Effector memory CD4-positive, alpha-beta T cell (primary cell): ENCODE measurements around the gene NSG1.
"Not testable (repeated sequence)": the region's sequence is repeated elsewhere in the genome, so short reads cannot be mapped to it uniquely, and the experiment has no call there.

ENCODE experiments used
- DNase-seq, 3 donors: peaks; one replicate each; pipeline ENCODE4 v3.0.0-alpha.2; 2020
- H3K27ac ChIP-seq: 2 replicates; pipeline ENCODE4 v1.7.0; 2013; ENCODE audit warnings: mild to moderate bottlenecking, low read length, moderate library complexity; ENCODE audit not compliant: insufficient read depth, poor library complexity, severe bottlenecking
- H3K27me3 ChIP-seq: replicated peaks from 2 replicates; pipeline ENCODE4 v1.7.0; 2013; ENCODE audit warnings: mild to moderate bottlenecking, low read length; ENCODE audit not compliant: insufficient read depth, control insufficient read depth, poor library complexity, severe bottlenecking
- H3K36me3 ChIP-seq: 2 replicates; pipeline ENCODE4 v1.7.0; 2013; ENCODE audit warnings: mild to moderate bottlenecking, low read length, moderate library complexity; ENCODE audit not compliant: control insufficient read depth, insufficient read depth
- H3K4me1 ChIP-seq: 2 replicates; pipeline ENCODE4 v1.7.0; 2013; ENCODE audit warnings: low read length, mild to moderate bottlenecking; ENCODE audit not compliant: control insufficient read depth, insufficient read depth, poor library complexity, severe bottlenecking
- H3K4me3 ChIP-seq: 2 replicates; pipeline ENCODE4 v1.7.0; 2013; ENCODE audit warnings: low read length, low read depth, mild to moderate bottlenecking; ENCODE audit not compliant: insufficient read depth, poor library complexity, severe bottlenecking
- H3K9me3 ChIP-seq: 2 replicates; pipeline ENCODE4 v1.7.0; 2013; ENCODE audit warnings: mild to moderate bottlenecking, low read length, moderate library complexity; ENCODE audit not compliant: control insufficient read depth

The NSG1 gene

GRCh38 chr4:4415806-4416805 is 29.2 kb downstream of the NSG1 start:
- no peak overlapping the region for H3K27ac ChIP-seq
- H3K4me1 ChIP-seq, result peaks cover 15% of the 10 kb centered on the region
- no peaks in the 10 kb centered on the region for H3K27me3 ChIP-seq
- DNase-seq, result no peak
- H3K36me3 ChIP-seq, result peaks cover 13% of the 10 kb centered on the region
- H3K4me3 ChIP-seq, result no peak overlapping the region
- H3K9me3 ChIP-seq, result no peaks in the 10 kb centered on the region

DNA sequence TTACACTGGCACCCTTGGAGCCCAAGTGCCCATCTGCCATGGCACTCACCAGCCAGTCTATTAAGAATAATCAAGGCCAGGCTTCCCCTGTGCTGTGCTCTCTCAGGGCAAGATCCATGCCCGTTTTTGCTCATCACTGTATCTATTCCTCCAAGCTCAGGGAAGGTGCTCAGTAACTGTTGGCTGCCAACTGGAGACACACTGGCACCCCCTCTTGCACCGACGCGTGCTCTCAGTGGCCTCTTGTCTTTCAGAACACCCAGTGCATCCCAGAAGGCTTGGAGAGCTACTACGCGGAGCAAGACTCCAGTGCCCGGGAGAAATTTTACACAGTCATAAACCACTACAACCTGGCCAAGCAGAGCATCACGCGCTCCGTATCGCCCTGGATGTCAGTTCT is 30.1 kb downstream of the NSG1 start:
- Histone ChIP-seq H3K36me3 (peaks cover 16% of the 10 kb centered on the region), H3K27ac (no peak overlapping the region), H3K9me3 (no peaks in the 10 kb centered on the region), H3K4me1 (peaks cover 15% of the 10 kb centered on the region), H3K27me3 (no peaks in the 10 kb centered on the region), H3K4me3 (no peak overlapping the region)
- no peak for DNase-seq

- Histone ChIP-seq H3K36me3 (peaks cover 16% of the 10 kb centered on the region), H3K27ac (no peak overlapping the region), H3K4me3 (no peak overlapping the region), H3K27me3 (no peaks in the 10 kb centered on the region), H3K9me3 (no peaks in the 10 kb centered on the region), H3K4me1 (peaks cover 15% of the 10 kb centered on the region)
- no peak for DNase-seq
Observed at GRCh38 chr4:4417886-4418285, 31.0 kb downstream of the NSG1 start.

DNA sequence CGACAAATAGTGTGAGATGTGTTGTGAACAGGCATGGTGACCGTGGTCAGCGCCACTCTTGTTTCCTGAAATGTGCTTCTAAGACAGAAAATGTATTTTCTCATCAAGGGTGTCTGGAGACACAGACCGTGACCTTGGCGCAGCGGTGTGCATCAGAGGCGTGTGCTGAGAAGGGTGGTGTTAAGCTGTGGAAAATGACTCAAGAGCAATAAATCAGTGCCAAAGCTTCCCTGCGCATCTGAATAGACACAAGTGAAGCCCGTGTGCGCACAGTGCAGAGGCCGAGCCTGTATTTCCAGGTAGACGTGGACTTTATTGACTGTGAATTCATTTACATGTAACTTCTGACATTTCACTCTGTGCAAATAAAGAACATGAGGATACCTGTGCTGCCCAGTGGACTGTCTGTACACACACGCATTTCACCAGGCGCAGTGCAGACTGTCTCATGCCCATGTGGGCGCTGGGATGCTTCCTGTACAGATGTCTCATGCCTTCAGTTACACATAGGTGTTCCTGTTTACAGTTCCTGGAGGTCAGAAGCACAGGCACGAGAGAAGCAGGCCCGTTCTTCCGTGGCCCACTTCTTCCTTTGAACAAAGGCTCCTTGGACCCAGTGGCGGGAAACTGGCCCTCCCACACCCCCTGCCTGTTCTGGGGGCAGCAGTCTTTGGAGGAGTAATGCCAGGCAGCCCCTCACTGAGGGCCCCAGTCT is 31.9 kb downstream of the NSG1 start:
- no peak for DNase-seq
- Histone ChIP-seq H3K36me3 (peaks cover 19% of the 10 kb centered on the region), H3K27ac (no peak overlapping the region), H3K27me3 (no peaks in the 10 kb centered on the region), H3K4me3 (no peak overlapping the region), H3K9me3 (no peaks in the 10 kb centered on the region), H3K4me1 (peaks cover 15% of the 10 kb centered on the region)

GRCh38 chr4:4419896-4420295 is 33.0 kb downstream of the NSG1 start:
- H3K4me3 ChIP-seq, result no peak overlapping the region
- H3K27me3 ChIP-seq, result no peaks in the 10 kb centered on the region
- peaks cover 22% of the 10 kb centered on the region for H3K36me3 ChIP-seq
- peak overlapping the region; percentile 14 for H3K27ac ChIP-seq
- DNase-seq, result no peak
- H3K4me1 ChIP-seq, result peaks cover 15% of the 10 kb centered on the region
- no peaks in the 10 kb centered on the region for H3K9me3 ChIP-seq

GRCh38 chr4:4420421-4420820 is 33.5 kb downstream of the NSG1 start:
- H3K27ac ChIP-seq, result no peak overlapping the region
- H3K4me3 ChIP-seq, result no peak overlapping the region
- H3K36me3 ChIP-seq, result peaks cover 23% of the 10 kb centered on the region
- H3K9me3 ChIP-seq, result no peaks in the 10 kb centered on the region
- DNase-seq, result no peak
- no peaks in the 10 kb centered on the region for H3K27me3 ChIP-seq
- H3K4me1 ChIP-seq, result peaks cover 15% of the 10 kb centered on the region

GRCh38 chr4:4421356-4421755 is 34.5 kb downstream of the NSG1 start:
- no peak for DNase-seq
- Histone ChIP-seq H3K4me3 (no peak overlapping the region), H3K9me3 (no peaks in the 10 kb centered on the region), H3K4me1 (peaks cover 15% of the 10 kb centered on the region), H3K27ac (no peak overlapping the region), H3K36me3 (peaks cover 23% of the 10 kb centered on the region), H3K27me3 (no peaks in the 10 kb centered on the region)

DNA sequence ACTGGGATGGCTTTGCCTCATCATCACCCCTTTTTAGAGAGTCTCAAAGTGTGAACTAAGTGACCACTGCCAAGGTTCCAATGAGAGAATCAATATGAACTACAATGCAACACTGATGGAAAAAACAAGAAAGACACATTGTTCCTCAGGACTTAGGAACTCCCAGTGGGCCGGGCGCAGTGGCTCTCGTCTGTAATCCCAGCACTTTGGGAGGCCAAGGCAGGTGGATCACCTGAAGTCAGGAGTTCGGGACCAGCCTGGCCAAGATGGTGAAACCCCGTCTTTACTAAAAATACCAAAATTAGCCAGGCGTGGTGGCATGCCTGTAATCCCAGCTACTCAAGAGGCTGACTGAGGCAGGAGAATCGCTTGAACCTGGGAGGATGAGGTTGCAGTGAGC is 35.2 kb downstream of the NSG1 start:
- H3K27ac ChIP-seq, H3K27me3 ChIP-seq, H3K4me3 ChIP-seq, H3K9me3 ChIP-seq, DNase-seq: not testable (repeated sequence)
- H3K36me3 ChIP-seq, result peaks cover 23% of the 10 kb centered on the region
- H3K4me1 ChIP-seq, result peaks cover 15% of the 10 kb centered on the region

- H3K4me1 ChIP-seq, result peaks cover 13% of the 10 kb centered on the region
- no peak overlapping the region for H3K27ac ChIP-seq
- no peaks in the 10 kb centered on the region for H3K27me3 ChIP-seq
- no peaks in the 10 kb centered on the region for H3K9me3 ChIP-seq
- DNase-seq, result no peak
- H3K36me3 ChIP-seq, result peaks cover 23% of the 10 kb centered on the region
- H3K4me3 ChIP-seq, result no peak overlapping the region
Observed at GRCh38 chr4:4422856-4423499, 36.1 kb downstream of the NSG1 start.
